CD4-positive, alpha-beta T cell treated with Interleukin-4 for 4 hours (primary cell): ENCODE data around the gene NAA10.

Experiments
- DNase-seq: peaks from one replicate; pipeline ENCODE4 v3.0.0-alpha.2; 2020

The NAA10 gene

GRCh38 chrX:153881281-153881680, 53.6 kb downstream of the NAA10 start:
- no peak for DNase-seq

GRCh38 chrX:153880440-153880815, 54.4 kb downstream of the NAA10 start:
- DNase-seq = no peak

GRCh38 chrX:153879741-153880439, 54.9 kb downstream of the NAA10 start:
- no peak for DNase-seq
